ENCODE data around the gene RAI14.
A peak's percentile ranks its signal among the peaks of the same experiment; 100 is the strongest.

Gene RAI14

GRCh38 chr5:34656001-34656699 lies at the start of gene RAI14:
Gene RAI14, plus strand, starts transcription at chr5:34656328. Its CDS starts 30,592 bp downstream, at chr5:34686920.
- DNase-seq = peak; percentile 94

- DNase-seq = no peak
These were observed 47.8 kb upstream of the RAI14 start for GRCh38 chr5:34608368-34608767.

GRCh38 chr5:34608859-34609648 lies 47.1 kb upstream of the RAI14 start:
- DNase-seq = no peak

- DNase-seq = no peak
These were observed 46.1 kb upstream of the RAI14 start for GRCh38 chr5:34609951-34610441.

- DNase-seq = no peak
These were observed 45.6 kb upstream of the RAI14 start for GRCh38 chr5:34610546-34610945.

GRCh38 chr5:34611464-34612415 lies 44.4 kb upstream of the RAI14 start:
- no peak for DNase-seq

GRCh38 chr5:34616651-34617050 lies 39.5 kb upstream of the RAI14 start:
- no peak for DNase-seq

- DNase-seq = no peak
These were observed 37.6 kb upstream of the RAI14 start for GRCh38 chr5:34618371-34619065.

- DNase-seq = no peak
These were observed 35.9 kb upstream of the RAI14 start for GRCh38 chr5:34620185-34620584.

GRCh38 chr5:34621277-34622097 lies 34.6 kb upstream of the RAI14 start:
- no peak for DNase-seq

GRCh38 chr5:34622098-34622400 lies 34.1 kb upstream of the RAI14 start:
- DNase-seq = no peak

GRCh38 chr5:34624691-34625090 lies 31.4 kb upstream of the RAI14 start:
- no peak for DNase-seq

GRCh38 chr5:34625246-34625645 lies 30.9 kb upstream of the RAI14 start:
- no peak for DNase-seq

GRCh38 chr5:34626036-34626435 lies 30.1 kb upstream of the RAI14 start:
- DNase-seq = no peak

- no peak for DNase-seq
These were observed 29.4 kb upstream of the RAI14 start for GRCh38 chr5:34626751-34627150.

- no peak for DNase-seq
These were observed 28.3 kb upstream of the RAI14 start for GRCh38 chr5:34627794-34628193.

- DNase-seq = no peak
These were observed 27.8 kb upstream of the RAI14 start for GRCh38 chr5:34628373-34628772.

GRCh38 chr5:34630596-34630995 lies 25.5 kb upstream of the RAI14 start:
- no peak for DNase-seq

GRCh38 chr5:34632807-34633422 lies 23.2 kb upstream of the RAI14 start:
- DNase-seq = no peak

- DNase-seq = no peak
These were observed 16.1 kb upstream of the RAI14 start for GRCh38 chr5:34639852-34640626.
